Panc1 (cell line): Measurements from ENCODE around the gene SIGLEC1. TPM values are rescaled to one million over a fixed set of nuclear protein-coding genes. Genes with fewer than 3 reads are reported as not detected.
A peak's percentile ranks its signal among the peaks of the same experiment; 100 is the strongest.

Source experiments
- ATAC-seq: fragments of 200-7000 bp; cut with Tn5 transposase; 2 replicates; pipeline ENCODE4 v1.9.1; 2020; ENCODE audit warnings: mild to moderate bottlenecking, moderate library complexity
- BruUV-seq: library from RNA; stranded (reverse); fragments of 400-500 nt; replicated peaks from 2 replicates; lab custom pipeline; 2021; lab: Mats Ljungman, UMichigan
- CTCF ChIA-PET: fragments of 300-600 bp; sonication (Branson Sonifier 250); formaldehyde crosslinking; loops from one replicate; lab custom pipeline; 2022; ENCODE audit warnings: antibody characterized with exemption; lab: Charles Lee
- POLR2A ChIA-PET: fragments of 300-600 bp; sonication (Branson Sonifier 250); formaldehyde crosslinking; loops from one replicate; lab custom pipeline; 2022; ENCODE audit warnings: antibody characterized with exemption; lab: Charles Lee
- DNase-seq: peaks from one replicate; pipeline ENCODE4 v3.0.0-alpha.2; 2010; ENCODE audit warnings: low read depth, low spot score
- H3K27ac ChIP-seq: 2 replicates; pipeline ENCODE4 v1.5.1; 2011; ENCODE audit warnings: mild to moderate bottlenecking, low read length, inconsistent platforms
- H3K27me3 ChIP-seq: fragments of 200-500 bp; sonication (Bioruptor generic); 2 replicates; pipeline ENCODE4 v1.6.0; 2014; ENCODE audit warnings: low read length, inconsistent platforms; ENCODE audit not compliant: control insufficient read depth, insufficient read depth
- H3K36me3 ChIP-seq: fragments of 200-500 bp; sonication (Bioruptor generic); 2 replicates; pipeline ENCODE4 v1.5.1; 2014; ENCODE audit warnings: inconsistent platforms, mild to moderate bottlenecking, low read length, moderate library complexity; ENCODE audit not compliant: control insufficient read depth, insufficient read depth
- H3K4me1 ChIP-seq: 2 replicates; pipeline ENCODE4 v1.5.1; 2011; ENCODE audit warnings: inconsistent platforms, mild to moderate bottlenecking, low read length, moderate library complexity; ENCODE audit not compliant: control insufficient read depth, insufficient read depth
- H3K4me3 ChIP-seq, 2 experiments: 2 replicates each; pipeline ENCODE4 v1.5.1; 2011 to 2012; ENCODE audit warnings: low read depth in 2 of 2, low read length in 2 of 2, mild to moderate bottlenecking in 2 of 2, inconsistent platforms in 1 of 2, moderate library complexity in 1 of 2
- H3K9me3 ChIP-seq: fragments of 200-500 bp; sonication (Bioruptor generic); 2 replicates; pipeline ENCODE4 v1.5.1; 2014; ENCODE audit warnings: low read depth, mild to moderate bottlenecking, inconsistent platforms, low read length, moderate library complexity; ENCODE audit not compliant: control insufficient read depth, insufficient read depth
- POLR2AphosphoS5 ChIP-seq: IDR thresholded peaks from 2 replicates; pipeline ENCODE4 v1.6.1; 2012; ENCODE audit warnings: mild to moderate bottlenecking, low read depth, low read length, moderate library complexity
- REST ChIP-seq, 2 experiments: IDR thresholded peaks; 2 replicates each; pipeline ENCODE4 v1.6.1; 2011 to 2012; ENCODE audit warnings: low read depth in 2 of 2, control low read depth in 1 of 2, low read length in 1 of 2, mild to moderate bottlenecking in 1 of 2, moderate library complexity in 1 of 2; ENCODE audit not compliant: insufficient read depth in 1 of 2
- SIN3A ChIP-seq: IDR thresholded peaks from 2 replicates; pipeline ENCODE4 v1.6.1; 2012; ENCODE audit warnings: low read depth, mild to moderate bottlenecking, low read length, moderate library complexity, borderline replicate concordance; ENCODE audit not compliant: insufficient read depth
- TCF7L2 ChIP-seq: IDR thresholded peaks from 2 replicates; pipeline ENCODE4 v1.6.1; 2011; ENCODE audit warnings: mild to moderate bottlenecking, low read depth, low read length, inconsistent platforms
- in situ Hi-C: cut with HindIII; loops from 2 replicates; pipeline ENCODE4 v1.10.0; 2016; ENCODE audit warnings: low sequenced_read_pairs, low pct_unique_long_range_greater_than_20kb
- intact Hi-C: fragments of 100-400 bp; cut with micrococcal nuclease; formaldehyde crosslinking; loops from one replicate; pipeline ENCODE4 v1.10.0; 2022; ENCODE audit not compliant: unreplicated experiment
- total RNA-seq: library from RNA; stranded (reverse); gene quantifications from one replicate; pipeline ENCODE4 v1.2.1, GENCODE V29; 2021; ENCODE audit not compliant: unreplicated experiment
- TF ChIP-seq, protein P1 (sequence below): fragments of 450-650 bp; IDR thresholded peaks from 2 replicates; pipeline ENCODE4 v1.5.1; 2017; ENCODE audit warnings: mild to moderate bottlenecking

The SIGLEC1 gene
- total RNA-seq, 1 experiment from 2014 or later, result 0.03 TPM

DNA sequence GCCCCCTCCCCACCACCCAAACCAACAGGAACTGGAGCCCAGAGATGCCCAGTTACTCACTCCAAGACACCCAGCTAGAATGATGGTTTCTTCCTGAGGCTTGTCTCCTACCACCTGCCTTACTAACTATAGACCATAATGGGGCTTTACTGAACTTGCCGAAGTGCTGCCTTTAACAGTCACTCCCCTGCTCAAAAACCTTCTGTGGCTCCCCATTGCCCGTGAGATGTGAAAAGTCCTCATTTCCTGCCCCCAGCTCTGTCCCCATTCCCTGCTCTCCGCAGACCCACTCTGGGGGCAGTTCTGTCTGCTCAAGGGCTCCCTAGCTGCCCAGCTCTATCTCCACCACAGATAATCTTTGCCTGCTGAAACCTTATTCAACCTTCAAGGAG lies 4.9 kb downstream of the SIGLEC1 start:
- in situ Hi-C loops, result no loop called here
- ATAC-seq (no peak), DNase-seq (no peak)
- no peaks in the 10 kb centered on the region for H3K9me3 ChIP-seq
- H3K4me1 ChIP-seq, result peaks cover 4% of the 10 kb centered on the region; the same call in 1 of the 2 replicates
- H3K4me3 ChIP-seq, result no peak overlapping the region
- TF ChIP-seq SIN3A, result no peak
- TF ChIP-seq POLR2AphosphoS5, result no peak
- TF ChIP-seq TCF7L2, result no peak
- TF ChIP-seq, protein P1, sequence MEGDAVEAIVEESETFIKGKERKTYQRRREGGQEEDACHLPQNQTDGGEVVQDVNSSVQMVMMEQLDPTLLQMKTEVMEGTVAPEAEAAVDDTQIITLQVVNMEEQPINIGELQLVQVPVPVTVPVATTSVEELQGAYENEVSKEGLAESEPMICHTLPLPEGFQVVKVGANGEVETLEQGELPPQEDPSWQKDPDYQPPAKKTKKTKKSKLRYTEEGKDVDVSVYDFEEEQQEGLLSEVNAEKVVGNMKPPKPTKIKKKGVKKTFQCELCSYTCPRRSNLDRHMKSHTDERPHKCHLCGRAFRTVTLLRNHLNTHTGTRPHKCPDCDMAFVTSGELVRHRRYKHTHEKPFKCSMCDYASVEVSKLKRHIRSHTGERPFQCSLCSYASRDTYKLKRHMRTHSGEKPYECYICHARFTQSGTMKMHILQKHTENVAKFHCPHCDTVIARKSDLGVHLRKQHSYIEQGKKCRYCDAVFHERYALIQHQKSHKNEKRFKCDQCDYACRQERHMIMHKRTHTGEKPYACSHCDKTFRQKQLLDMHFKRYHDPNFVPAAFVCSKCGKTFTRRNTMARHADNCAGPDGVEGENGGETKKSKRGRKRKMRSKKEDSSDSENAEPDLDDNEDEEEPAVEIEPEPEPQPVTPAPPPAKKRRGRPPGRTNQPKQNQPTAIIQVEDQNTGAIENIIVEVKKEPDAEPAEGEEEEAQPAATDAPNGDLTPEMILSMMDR, result no peak
- TF ChIP-seq REST (IDR thresholded peaks at IDR 0.05; ENCODE audit: insufficient read depth in 1 of 2, low read depth in 2 of 2, low read length in 1 of 2), result no peak
- ChIA-PET POLR2A (no interaction called here), CTCF (interaction anchor here (0.6 to 1.6 kb wide), 4 partner anchors 9 to 31 kb away, joined by 3 to 8 read pairs (median 6); no protein-coding TSS in a partner anchor)
- no peaks in the 10 kb centered on the region for H3K27me3 ChIP-seq
- no TSS peak for BruUV-seq
- no peaks in the 10 kb centered on the region for H3K36me3 ChIP-seq
- H3K27ac ChIP-seq, result no peak overlapping the region
- intact Hi-C loops, result no loop called here

DNA sequence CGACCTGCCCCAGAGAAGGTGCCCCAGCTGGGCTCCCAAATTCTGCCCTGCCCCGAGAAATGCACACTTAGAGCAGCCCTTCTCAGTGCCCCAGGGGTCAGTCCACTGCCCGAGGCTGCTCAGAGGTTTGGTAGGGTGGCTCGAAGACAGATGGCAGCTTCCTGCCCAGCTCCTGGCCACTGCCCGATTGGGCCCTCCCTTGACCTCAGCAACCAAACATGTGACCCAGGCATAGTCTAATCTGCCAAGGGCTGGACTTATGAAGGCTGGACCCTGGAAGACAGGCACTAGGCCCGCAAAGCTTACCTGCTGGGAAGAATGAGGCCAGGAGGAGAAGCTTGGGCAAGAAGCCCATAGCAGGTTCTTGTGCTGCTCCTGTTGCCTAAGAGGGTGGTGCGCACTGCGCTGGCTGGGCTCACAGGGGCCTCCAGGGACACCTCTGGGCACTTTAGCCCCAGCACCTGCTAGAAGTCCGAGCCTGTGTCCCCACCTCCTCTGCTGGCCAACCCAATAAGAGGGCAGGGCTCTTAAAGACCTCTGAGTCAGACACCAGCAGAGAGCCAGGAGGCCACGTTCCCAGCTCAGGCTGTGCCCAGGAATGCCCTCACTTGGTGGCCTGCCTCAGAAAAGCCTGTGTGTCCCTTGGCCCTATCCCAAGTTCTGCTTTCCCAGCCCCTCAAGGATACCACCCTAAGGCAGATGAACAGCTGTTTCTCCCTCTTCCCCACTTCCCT lies 5.5 kb downstream of the SIGLEC1 start:
- Histone ChIP-seq H3K27me3 (no peaks in the 10 kb centered on the region), H3K36me3 (no peaks in the 10 kb centered on the region), H3K27ac (no peak overlapping the region), H3K9me3 (no peaks in the 10 kb centered on the region), H3K4me3 (no peak overlapping the region), H3K4me1 (peaks cover 4% of the 10 kb centered on the region; the same call in 1 of the 2 replicates)
- ATAC-seq, result peak; percentile 47; the same call in 1 of the 2 replicates
- BruUV-seq, result no TSS peak
- ChIA-PET CTCF (interaction anchor here (0.5 to 1.6 kb wide), 5 partner anchors 9 to 138 kb away, joined by 3 to 8 read pairs (median 6); no protein-coding TSS in a partner anchor), POLR2A (no interaction called here)
- in situ Hi-C loops, result no loop called here
- DNase-seq, result no peak
- no peak for TF ChIP-seq REST (IDR thresholded peaks at IDR 0.05; ENCODE audit: insufficient read depth in 1 of 2, low read depth in 2 of 2, low read length in 1 of 2)
- intact Hi-C loops, result no loop called here
